Karpas-422 (cell line): ENCODE results near the gene DNAJB6. TPM values are rescaled to one million over a fixed set of nuclear protein-coding genes. Genes with fewer than 3 reads are reported as not detected.

ENCODE experiments used
- DNase-seq: peaks from one replicate; pipeline ENCODE4 v3.0.0-alpha.2; 2015
- H2AFZ ChIP-seq: fragments of 200-600 bp; sonication (generic); 2 replicates; pipeline ENCODE4 v1.6.1; 2014; ENCODE audit warnings: antibody characterized with exemption, low read length, mixed read lengths
- H3K27ac ChIP-seq: fragments of 200-600 bp; sonication (generic); 2 replicates; pipeline ENCODE4 v1.5.1; 2014; ENCODE audit warnings: mild to moderate bottlenecking, low read length, moderate library complexity
- H3K27me3 ChIP-seq: fragments of 200-600 bp; sonication (generic); 2 replicates; pipeline ENCODE4 v1.6.1; 2014; ENCODE audit warnings: low read length, mixed read lengths
- H3K36me3 ChIP-seq: fragments of 200-600 bp; sonication (generic); 2 replicates; pipeline ENCODE4 v1.6.1; 2014; ENCODE audit warnings: low read length, mixed read lengths; ENCODE audit not compliant: insufficient read depth
- H3K4me1 ChIP-seq: fragments of 200-600 bp; sonication (generic); 2 replicates; pipeline ENCODE4 v1.6.1; 2014; ENCODE audit warnings: mild to moderate bottlenecking, low read length, mixed read lengths
- H3K4me2 ChIP-seq: fragments of 200-600 bp; sonication (generic); 2 replicates; pipeline ENCODE4 v1.6.1; 2014; ENCODE audit warnings: low read length, low read depth, mild to moderate bottlenecking; ENCODE audit not compliant: poor library complexity, severe bottlenecking
- H3K4me3 ChIP-seq: fragments of 200-600 bp; sonication (generic); 2 replicates; pipeline ENCODE4 v1.5.1; 2014; ENCODE audit warnings: mild to moderate bottlenecking, antibody characterized with exemption, low read length, mixed read lengths
- H3K79me2 ChIP-seq: fragments of 200-600 bp; sonication (generic); 2 replicates; pipeline ENCODE4 v1.6.1; 2014; ENCODE audit warnings: mild to moderate bottlenecking, low read length, mixed read lengths
- H3K9ac ChIP-seq: fragments of 200-600 bp; sonication (generic); 2 replicates; pipeline ENCODE4 v1.6.0; 2014; ENCODE audit warnings: low read length
- H3K9me2 ChIP-seq: fragments of 200-600 bp; sonication (generic), shearing (Covaris generic); replicated peaks from 2 replicates; pipeline ENCODE4 v1.6.0; 2014; ENCODE audit warnings: mild to moderate bottlenecking, low read length, moderate library complexity; ENCODE audit not compliant: insufficient read depth
- H3K9me3 ChIP-seq: fragments of 300-700, 200-600 bp; sonication (generic); 2 replicates; pipeline ENCODE4 v1.6.1; 2014; ENCODE audit warnings: low read length, mixed read lengths
- H4K20me1 ChIP-seq: fragments of 200-600 bp; sonication (generic); 2 replicates; pipeline ENCODE4 v1.6.1; 2014; ENCODE audit warnings: mild to moderate bottlenecking, antibody characterized with exemption, low read length, low read depth; ENCODE audit not compliant: insufficient read depth
- total RNA-seq: library from RNA; depleted of rRNA; stranded (reverse); fragments of >200 nt; shearing (Covaris generic); gene quantifications from 2 replicates; pipeline ENCODE4 v1.2.3, GENCODE V29; 2014; ENCODE audit warnings: low replicate concordance

The DNAJB6 gene
- total RNA-seq, 1 experiment from 2014 or later = 54.5 TPM

GRCh38 chr7:157436076-157436475, 99.3 kb downstream of the DNAJB6 start:
- no peaks in the 10 kb centered on the region for H3K79me2 ChIP-seq
- no peaks in the 10 kb centered on the region for H4K20me1 ChIP-seq
- no peak overlapping the region for H3K27ac ChIP-seq
- H3K9me3 ChIP-seq = no peaks in the 10 kb centered on the region
- no peak overlapping the region for H3K4me2 ChIP-seq
- H3K9ac ChIP-seq = no peak overlapping the region
- no peak overlapping the region for H3K4me3 ChIP-seq
- no peaks in the 10 kb centered on the region for H3K9me2 ChIP-seq
- no peaks in the 10 kb centered on the region; the same call in 1 of the 2 replicates for H3K4me1 ChIP-seq
- H3K36me3 ChIP-seq = no peaks in the 10 kb centered on the region
- no peak for DNase-seq
- no peaks in the 10 kb centered on the region for H3K27me3 ChIP-seq
- H2AFZ ChIP-seq = no peak overlapping the region

GRCh38 chr7:157436763-157437480, 100.1 kb downstream of the DNAJB6 start:
- no peak overlapping the region for H3K27ac ChIP-seq
- no peaks in the 10 kb centered on the region for H3K9me3 ChIP-seq
- no peak overlapping the region for H3K4me3 ChIP-seq
- H3K36me3 ChIP-seq = no peaks in the 10 kb centered on the region
- H3K9me2 ChIP-seq = no peaks in the 10 kb centered on the region
- H2AFZ ChIP-seq = no peak overlapping the region
- H3K27me3 ChIP-seq = no peaks in the 10 kb centered on the region
- DNase-seq = no peak
- H4K20me1 ChIP-seq = no peaks in the 10 kb centered on the region
- no peaks in the 10 kb centered on the region; the same call in 1 of the 2 replicates for H3K4me1 ChIP-seq
- no peak overlapping the region for H3K4me2 ChIP-seq
- no peaks in the 10 kb centered on the region for H3K79me2 ChIP-seq
- H3K9ac ChIP-seq = no peak overlapping the region

- no peaks in the 10 kb centered on the region for H3K9me2 ChIP-seq
- no peaks in the 10 kb centered on the region for H3K79me2 ChIP-seq
- H3K9me3 ChIP-seq = no peaks in the 10 kb centered on the region
- no peak overlapping the region for H3K9ac ChIP-seq
- no peak overlapping the region for H2AFZ ChIP-seq
- H4K20me1 ChIP-seq = no peaks in the 10 kb centered on the region
- no peak for DNase-seq
- no peaks in the 10 kb centered on the region for H3K36me3 ChIP-seq
- no peak overlapping the region for H3K4me3 ChIP-seq
- H3K4me2 ChIP-seq = no peak overlapping the region
- no peaks in the 10 kb centered on the region for H3K27me3 ChIP-seq
- no peaks in the 10 kb centered on the region; the same call in 1 of the 2 replicates for H3K4me1 ChIP-seq
- H3K27ac ChIP-seq = no peak overlapping the region
Measured at GRCh38 chr7:157437519-157438061, 100.8 kb downstream of the DNAJB6 start.

GRCh38 chr7:157438121-157439025, 101.6 kb downstream of the DNAJB6 start:
- Histone ChIP-seq H3K4me1 (no peaks in the 10 kb centered on the region; the same call in 1 of the 2 replicates), H3K79me2 (no peaks in the 10 kb centered on the region), H3K27ac (no peak overlapping the region), H4K20me1 (no peaks in the 10 kb centered on the region), H2AFZ (no peak overlapping the region), H3K9ac (no peak overlapping the region), H3K36me3 (no peaks in the 10 kb centered on the region), H3K4me3 (no peak overlapping the region), H3K4me2 (no peak overlapping the region), H3K9me3 (no peaks in the 10 kb centered on the region), H3K27me3 (no peaks in the 10 kb centered on the region), H3K9me2 (no peaks in the 10 kb centered on the region)
- no peak for DNase-seq

GRCh38 chr7:157439149-157439548, 102.3 kb downstream of the DNAJB6 start:
- no peaks in the 10 kb centered on the region for H3K9me3 ChIP-seq
- H2AFZ ChIP-seq = no peak overlapping the region
- no peaks in the 10 kb centered on the region for H4K20me1 ChIP-seq
- no peaks in the 10 kb centered on the region for H3K27me3 ChIP-seq
- H3K4me3 ChIP-seq = no peak overlapping the region
- no peak overlapping the region for H3K27ac ChIP-seq
- no peak for DNase-seq
- H3K4me2 ChIP-seq = no peak overlapping the region
- no peaks in the 10 kb centered on the region for H3K79me2 ChIP-seq
- H3K9ac ChIP-seq = no peak overlapping the region
- no peaks in the 10 kb centered on the region for H3K36me3 ChIP-seq
- H3K9me2 ChIP-seq = no peaks in the 10 kb centered on the region
- H3K4me1 ChIP-seq = no peaks in the 10 kb centered on the region; the same call in 1 of the 2 replicates

- Histone ChIP-seq H3K4me1 (no peaks in the 10 kb centered on the region), H3K79me2 (no peaks in the 10 kb centered on the region)
Measured at GRCh38 chr7:157439761-157440160, 103.0 kb downstream of the DNAJB6 start.

GRCh38 chr7:157440346-157441022, 103.7 kb downstream of the DNAJB6 start:
- Histone ChIP-seq H3K9ac (no peak overlapping the region), H3K4me3 (no peak overlapping the region), H4K20me1 (no peaks in the 10 kb centered on the region), H3K9me3 (no peaks in the 10 kb centered on the region), H2AFZ (no peak overlapping the region), H3K4me1 (no peaks in the 10 kb centered on the region), H3K9me2 (no peaks in the 10 kb centered on the region), H3K27me3 (no peaks in the 10 kb centered on the region), H3K4me2 (no peak overlapping the region), H3K36me3 (no peaks in the 10 kb centered on the region), H3K79me2 (no peaks in the 10 kb centered on the region), H3K27ac (no peak overlapping the region)
- DNase-seq = no peak

More at GRCh38 chr7:157439761-157440160, 103.0 kb downstream of the DNAJB6 start:
- Histone ChIP-seq H3K36me3 (no peaks in the 10 kb centered on the region), H4K20me1 (no peaks in the 10 kb centered on the region), H2AFZ (no peak overlapping the region), H3K9me2 (no peaks in the 10 kb centered on the region), H3K27me3 (no peaks in the 10 kb centered on the region), H3K27ac (no peak overlapping the region), H3K4me3 (no peak overlapping the region), H3K9me3 (no peaks in the 10 kb centered on the region), H3K4me2 (no peak overlapping the region), H3K9ac (no peak overlapping the region)
- no peak for DNase-seq

- Histone ChIP-seq H3K4me2 (no peak overlapping the region), H3K79me2 (no peaks in the 10 kb centered on the region), H2AFZ (no peak overlapping the region), H3K27me3 (no peaks in the 10 kb centered on the region), H3K4me1 (no peaks in the 10 kb centered on the region), H4K20me1 (no peaks in the 10 kb centered on the region), H3K9me3 (no peaks in the 10 kb centered on the region), H3K9ac (no peak overlapping the region), H3K4me3 (no peak overlapping the region), H3K36me3 (no peaks in the 10 kb centered on the region), H3K9me2 (no peaks in the 10 kb centered on the region), H3K27ac (no peak overlapping the region)
- DNase-seq = no peak
Measured at GRCh38 chr7:157441023-157441399, 104.2 kb downstream of the DNAJB6 start.
